GM13977 (cell line): Measurements from ENCODE around the gene HTR6.
A peak's percentile ranks its signal among the peaks of the same experiment; 100 is the strongest.

Source experiments
- DNase-seq: peaks from one replicate; pipeline ENCODE4 v3.0.0; 2012; ENCODE audit warnings: low spot score
- in situ Hi-C: fragments of 300-500 bp; cut with MboI; formaldehyde crosslinking; loops from one replicate; pipeline ENCODE4 v1.12.0; 2022; ENCODE audit warnings: low sequenced_read_pairs, low pct_unique_long_range_greater_than_20kb, mixed read lengths, inconsistent platforms; ENCODE audit not compliant: unreplicated experiment
- TF ChIP-seq, protein P1 (sequence below): IDR thresholded peaks from 2 replicates; pipeline ENCODE4 v1.5.1; 2012; ENCODE audit warnings: mild to moderate bottlenecking, control low read depth; ENCODE audit not compliant: insufficient read depth; ENCODE audit errors: extremely low read depth, missing control alignments

HTR6 gene

DNA sequence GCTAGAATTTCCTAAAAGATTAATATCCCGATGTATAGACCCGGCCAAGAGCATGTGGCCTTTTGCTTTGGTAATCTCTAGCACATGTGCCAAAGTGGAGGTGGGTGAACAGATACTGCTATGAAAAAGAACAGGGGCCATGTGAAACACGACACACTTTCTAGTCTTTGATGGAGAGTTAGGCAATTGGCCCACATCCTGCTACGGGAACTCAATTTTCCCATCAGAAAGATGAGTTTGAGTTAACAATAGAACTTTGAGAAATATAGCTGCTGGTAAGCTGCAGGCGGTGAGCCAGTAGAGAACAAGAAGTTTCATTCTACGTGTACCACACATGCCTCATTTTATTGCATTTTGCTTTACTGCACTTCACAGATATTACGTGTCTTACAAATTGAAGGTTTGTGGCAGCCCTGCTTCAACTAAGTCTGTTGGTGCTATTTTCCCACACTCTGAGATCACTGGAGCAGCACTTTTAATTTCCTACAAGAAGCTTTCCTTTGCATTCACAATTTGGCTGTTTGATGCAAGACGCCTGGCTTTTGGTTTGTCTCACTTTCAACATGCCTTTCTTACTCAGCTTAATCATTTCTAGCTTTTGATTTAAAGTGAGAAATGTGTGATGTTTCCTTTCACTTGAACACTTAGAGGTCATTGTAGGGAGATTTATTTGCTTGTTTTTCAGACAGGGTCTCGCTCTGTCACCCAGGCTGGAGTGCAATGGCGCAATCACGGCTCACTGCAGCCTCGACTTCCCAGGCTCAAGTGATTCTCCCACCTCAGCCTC is 46.3 kb downstream of the HTR6 start:
- in situ Hi-C loops, result no loop called here
- TF ChIP-seq, protein P1, sequence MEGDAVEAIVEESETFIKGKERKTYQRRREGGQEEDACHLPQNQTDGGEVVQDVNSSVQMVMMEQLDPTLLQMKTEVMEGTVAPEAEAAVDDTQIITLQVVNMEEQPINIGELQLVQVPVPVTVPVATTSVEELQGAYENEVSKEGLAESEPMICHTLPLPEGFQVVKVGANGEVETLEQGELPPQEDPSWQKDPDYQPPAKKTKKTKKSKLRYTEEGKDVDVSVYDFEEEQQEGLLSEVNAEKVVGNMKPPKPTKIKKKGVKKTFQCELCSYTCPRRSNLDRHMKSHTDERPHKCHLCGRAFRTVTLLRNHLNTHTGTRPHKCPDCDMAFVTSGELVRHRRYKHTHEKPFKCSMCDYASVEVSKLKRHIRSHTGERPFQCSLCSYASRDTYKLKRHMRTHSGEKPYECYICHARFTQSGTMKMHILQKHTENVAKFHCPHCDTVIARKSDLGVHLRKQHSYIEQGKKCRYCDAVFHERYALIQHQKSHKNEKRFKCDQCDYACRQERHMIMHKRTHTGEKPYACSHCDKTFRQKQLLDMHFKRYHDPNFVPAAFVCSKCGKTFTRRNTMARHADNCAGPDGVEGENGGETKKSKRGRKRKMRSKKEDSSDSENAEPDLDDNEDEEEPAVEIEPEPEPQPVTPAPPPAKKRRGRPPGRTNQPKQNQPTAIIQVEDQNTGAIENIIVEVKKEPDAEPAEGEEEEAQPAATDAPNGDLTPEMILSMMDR, result no peak
- peak; percentile 64 for DNase-seq

DNA sequence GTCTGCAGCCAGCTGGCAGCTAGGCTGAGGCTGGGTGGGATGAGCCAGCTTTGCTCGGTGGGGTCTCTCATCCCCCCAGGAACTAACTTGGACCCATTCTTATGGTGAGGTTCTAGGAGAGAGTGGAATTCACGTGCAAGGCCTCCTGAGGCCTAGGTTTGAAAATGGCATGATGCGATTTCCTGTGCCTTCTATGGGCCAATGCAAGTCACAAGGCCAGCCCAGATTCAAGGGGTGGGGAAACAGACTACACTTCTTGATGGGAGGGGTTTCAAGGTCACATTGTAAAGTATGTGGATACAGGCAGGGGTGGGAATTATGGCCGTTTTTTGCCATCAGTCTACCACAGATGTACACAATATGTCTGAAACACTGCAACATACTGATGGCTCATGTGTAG is 48.3 kb downstream of the HTR6 start:
- in situ Hi-C loops, result no loop called here
- no peak for DNase-seq
- TF ChIP-seq, protein P1, result no peak

DNA sequence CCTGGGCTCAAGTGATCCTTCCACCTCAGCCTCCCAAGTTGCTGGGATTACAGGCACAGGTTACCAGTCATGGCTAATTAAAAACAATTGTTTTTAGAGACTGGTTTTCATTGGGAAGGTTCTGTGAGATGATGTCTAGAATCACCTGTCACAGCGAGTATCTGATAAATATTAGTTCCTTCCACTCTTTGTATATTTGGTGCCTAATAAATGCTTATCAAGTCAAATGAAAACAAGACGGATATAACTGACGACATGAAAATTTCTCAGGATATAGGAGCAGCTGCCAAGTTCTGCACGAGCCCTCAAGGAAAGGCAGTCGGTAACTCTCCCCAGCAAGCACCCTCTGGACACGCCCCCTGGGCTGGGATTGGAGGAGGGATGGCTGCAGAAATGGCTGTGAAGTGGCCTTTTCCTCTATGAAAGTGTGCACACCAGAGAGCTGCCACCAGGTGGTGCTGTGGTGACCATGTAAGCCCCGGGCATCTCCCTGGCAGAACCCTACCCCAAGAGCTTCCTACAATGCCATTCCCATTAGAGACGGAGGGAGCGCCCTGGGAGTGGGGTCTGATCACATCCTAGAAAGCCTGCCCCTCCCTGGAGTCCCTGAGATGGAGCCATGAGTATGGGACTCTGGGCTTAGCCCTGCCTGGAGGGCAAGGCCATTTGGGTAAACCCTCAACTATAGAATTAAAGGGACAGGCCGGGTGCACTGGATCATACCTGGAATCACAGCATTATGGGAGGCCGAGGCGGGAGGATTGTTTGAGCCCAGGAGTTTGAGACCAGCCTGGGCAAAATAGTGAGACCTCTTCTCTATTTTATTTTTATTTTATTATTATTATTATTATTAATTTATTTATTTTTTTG is 50.9 kb downstream of the HTR6 start:
- TF ChIP-seq, protein P1, result peak; percentile 82
- DNase-seq, result peak; percentile 80
- in situ Hi-C loops, result no loop called here

DNA sequence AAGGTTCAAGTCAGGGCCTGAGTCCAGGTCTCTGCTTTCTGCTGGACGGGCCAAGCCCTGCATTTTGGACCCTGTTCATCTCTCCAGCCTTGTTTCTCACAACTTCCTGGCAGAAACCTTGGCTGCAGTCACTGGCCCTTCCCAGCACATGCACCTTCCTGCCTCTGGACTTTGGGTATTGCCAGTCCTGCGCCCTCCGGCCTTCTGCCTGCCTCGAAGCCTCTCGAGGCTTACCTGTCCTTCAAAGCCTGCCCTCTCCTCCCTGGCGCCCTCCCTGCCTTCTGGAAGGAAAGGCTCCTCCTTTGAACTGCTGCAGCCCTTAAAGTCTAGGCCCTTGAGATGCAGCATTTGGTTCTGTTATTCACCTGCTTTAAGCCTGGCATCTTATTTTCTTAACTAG is 52.8 kb downstream of the HTR6 start:
- TF ChIP-seq, protein P1, result no peak
- DNase-seq, result no peak
- in situ Hi-C loops, result no loop called here

DNA sequence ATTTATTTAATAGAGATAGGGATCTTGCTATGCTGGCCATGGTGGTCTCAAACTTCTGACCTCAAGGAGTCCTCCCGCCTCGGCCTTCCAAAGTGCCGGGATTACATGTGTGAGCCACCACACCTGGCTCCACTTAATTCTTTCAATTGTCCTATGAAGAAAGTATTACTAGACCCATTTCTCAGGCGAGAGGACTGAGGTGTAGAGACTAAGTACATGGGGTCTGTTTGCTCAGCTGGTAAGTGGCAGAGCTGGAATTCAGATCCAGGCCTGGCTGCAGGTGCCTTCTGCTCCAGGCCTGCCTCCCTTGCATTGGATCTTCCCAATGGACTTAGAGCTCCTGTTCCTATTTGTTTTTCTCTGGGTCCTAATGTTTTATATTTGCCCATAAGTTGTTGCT is 55.5 kb downstream of the HTR6 start:
- in situ Hi-C loops, result no loop called here
- TF ChIP-seq, protein P1, result no peak
- DNase-seq, result no peak

DNA sequence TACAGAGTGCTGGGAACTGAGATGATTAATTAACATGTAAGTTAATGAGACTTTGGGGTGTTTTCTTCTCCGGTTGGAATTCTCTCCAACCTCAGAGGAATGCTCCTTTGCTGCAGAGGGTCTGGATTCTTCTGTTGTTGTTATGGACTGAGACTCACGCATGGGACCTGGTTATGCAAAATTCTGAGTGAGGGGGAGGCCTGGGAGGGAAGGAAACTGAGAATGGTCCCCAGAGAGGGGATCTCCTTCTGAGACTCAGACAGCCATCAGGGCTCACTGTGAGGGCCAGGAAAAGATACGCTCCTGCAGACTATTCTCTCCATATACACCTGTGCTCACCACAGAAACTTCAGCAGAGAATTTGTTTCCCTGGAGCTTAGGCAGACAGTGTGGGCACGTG is 56.3 kb downstream of the HTR6 start:
- in situ Hi-C loops, result no loop called here
- DNase-seq, result no peak

More for the DNA sequence above, 56.3 kb downstream of the HTR6 start:
- TF ChIP-seq, protein P1, result no peak
